BE2C (cell line): Measurements from ENCODE around the gene HMG20B.

Experiments used
- DNase-seq: peaks from one replicate; pipeline ENCODE4 v3.0.0-alpha.2; 2020
- H3K27me3 ChIP-seq: fragments of 250-450 bp; sonication (Bioruptor Pico); 2 replicates; pipeline ENCODE4 v1.5.1; 2020; ENCODE audit warnings: mild to moderate bottlenecking
- H3K36me3 ChIP-seq: fragments of 250-450 bp; sonication (Bioruptor Pico); 2 replicates; pipeline ENCODE4 v1.5.1; 2020; ENCODE audit warnings: mild to moderate bottlenecking
- H3K4me1 ChIP-seq: fragments of 250-450 bp; sonication (Bioruptor Pico); 2 replicates; pipeline ENCODE4 v1.5.1; 2020
- H3K4me3 ChIP-seq: 2 replicates; pipeline ENCODE4 v1.5.1; 2011; ENCODE audit warnings: low read depth, low read length
- H3K9me3 ChIP-seq: fragments of 250-450 bp; sonication (Bioruptor Pico); 2 replicates; pipeline ENCODE4 v1.5.1; 2020
- CTCF ChIP-seq: IDR thresholded peaks from 2 replicates; pipeline ENCODE4 v1.5.1; 2012; ENCODE audit warnings: mild to moderate bottlenecking, low read depth, low read length

The HMG20B gene

DNA sequence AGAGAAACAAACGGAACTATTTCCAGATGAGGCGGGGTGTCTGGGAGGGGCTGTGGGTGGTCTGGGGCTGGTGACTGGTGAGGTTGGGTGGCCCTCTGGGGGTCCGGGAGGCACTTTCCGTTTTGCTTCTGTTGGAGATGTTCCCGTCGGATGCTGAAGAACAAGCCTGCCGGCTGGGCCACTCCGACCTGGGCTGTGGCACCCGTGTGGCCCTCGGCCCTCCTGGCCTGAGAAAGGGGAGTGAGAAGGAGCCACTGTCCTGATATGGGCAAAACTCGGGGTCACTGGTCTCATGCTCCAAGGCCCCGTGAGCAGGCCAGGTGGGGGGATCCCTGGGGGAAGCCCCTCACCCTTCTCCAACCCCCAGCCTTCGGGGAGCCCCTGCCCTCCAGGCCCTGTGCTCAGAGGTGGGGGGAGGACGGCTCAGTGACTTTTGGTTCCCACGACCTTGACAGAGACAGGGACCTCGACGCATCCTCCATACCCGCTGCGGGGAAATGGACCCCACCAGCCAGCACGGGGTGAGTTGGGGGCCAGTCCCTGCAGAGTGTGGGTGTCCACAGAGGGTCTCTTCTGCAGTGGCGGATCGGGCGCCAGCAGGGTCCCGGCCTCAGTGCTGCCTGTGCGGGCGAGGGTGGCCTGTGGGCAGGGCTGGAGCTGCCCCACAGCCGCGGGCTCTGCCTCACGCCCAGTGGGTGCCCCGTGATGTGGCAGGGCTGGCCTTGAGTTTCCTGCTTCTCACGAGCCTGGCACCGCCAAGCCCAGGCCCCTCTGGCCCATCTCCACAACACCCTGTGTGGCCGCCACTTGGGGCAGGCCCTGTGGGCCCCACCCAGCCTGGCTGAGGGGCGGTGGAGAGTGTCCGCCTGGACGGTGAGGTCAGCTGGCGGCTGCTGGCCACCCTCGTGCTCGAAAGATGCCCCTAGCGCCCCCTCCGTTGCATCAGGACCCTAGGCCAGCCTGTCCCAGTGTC, 38.3 kb downstream of the HMG20B start:
- peaks cover 29% of the 10 kb centered on the region for H3K36me3 ChIP-seq
- no peaks in the 10 kb centered on the region for H3K4me1 ChIP-seq
- no peaks in the 10 kb centered on the region for H3K9me3 ChIP-seq
- no peak for DNase-seq
- no peaks in the 10 kb centered on the region for H3K27me3 ChIP-seq
- no peak overlapping the region for H3K4me3 ChIP-seq
- no peak for TF ChIP-seq CTCF

DNA sequence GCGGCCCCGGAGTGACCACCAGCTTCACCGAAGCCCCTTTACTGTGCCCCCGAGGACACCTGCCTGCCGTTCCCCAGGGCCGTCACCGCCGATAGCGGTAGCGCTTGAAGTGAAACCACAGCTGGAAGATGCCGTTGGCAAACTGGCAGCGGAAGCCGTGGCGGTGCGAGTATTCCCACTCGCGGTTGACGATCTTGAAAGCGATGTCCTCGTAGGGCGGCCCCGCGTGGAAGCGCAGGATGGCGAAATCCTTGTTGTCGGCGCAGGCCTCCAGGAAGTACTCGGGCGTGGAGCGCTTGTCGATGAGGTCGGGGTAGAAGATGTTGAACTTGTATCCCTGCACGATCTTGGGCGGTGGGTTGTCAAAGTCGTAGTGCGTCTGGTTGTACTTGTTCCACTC, 39.1 kb downstream of the HMG20B start:
- no peak for TF ChIP-seq CTCF
- H3K9me3 ChIP-seq: no peaks in the 10 kb centered on the region
- no peak for DNase-seq
- peaks cover 30% of the 10 kb centered on the region for H3K36me3 ChIP-seq
- no peak overlapping the region for H3K4me3 ChIP-seq
- H3K4me1 ChIP-seq: no peaks in the 10 kb centered on the region
- H3K27me3 ChIP-seq: no peaks in the 10 kb centered on the region

GRCh38 chr19:3612330-3612729, 39.6 kb downstream of the HMG20B start:
- no peaks in the 10 kb centered on the region for H3K9me3 ChIP-seq
- no peak overlapping the region for H3K4me3 ChIP-seq
- H3K36me3 ChIP-seq: peaks cover 32% of the 10 kb centered on the region
- H3K27me3 ChIP-seq: no peaks in the 10 kb centered on the region
- no peaks in the 10 kb centered on the region for H3K4me1 ChIP-seq
- no peak for TF ChIP-seq CTCF
- no peak for DNase-seq

GRCh38 chr19:3612901-3613741, 40.4 kb downstream of the HMG20B start:
- TF ChIP-seq CTCF: no peak
- H3K27me3 ChIP-seq: no peaks in the 10 kb centered on the region
- H3K4me3 ChIP-seq: no peak overlapping the region
- peaks cover 32% of the 10 kb centered on the region for H3K36me3 ChIP-seq
- H3K9me3 ChIP-seq: no peaks in the 10 kb centered on the region
- peak; percentile 54 for DNase-seq
- H3K4me1 ChIP-seq: no peaks in the 10 kb centered on the region

GRCh38 chr19:3613818-3614661, 41.3 kb downstream of the HMG20B start:
- Histone ChIP-seq H3K4me3 (no peak overlapping the region), H3K4me1 (no peaks in the 10 kb centered on the region), H3K36me3 (peaks cover 33% of the 10 kb centered on the region), H3K9me3 (no peaks in the 10 kb centered on the region), H3K27me3 (no peaks in the 10 kb centered on the region)
- DNase-seq: no peak
- TF ChIP-seq CTCF: no peak
